ENCODE results near the gene SERINC5.
"Not testable (repeated sequence)": the region's sequence is repeated elsewhere in the genome, so short reads cannot be mapped to it uniquely, and the experiment has no call there.

Gene SERINC5

GRCh38 chr5:80161165-80161564 is 94.7 kb downstream of the SERINC5 start:
- no peak for DNase-seq

GRCh38 chr5:80160242-80160641 is 95.6 kb downstream of the SERINC5 start:
- no peak for DNase-seq

GRCh38 chr5:80159133-80159815 is 96.6 kb downstream of the SERINC5 start:
- no peak for DNase-seq

GRCh38 chr5:80156156-80156555 is 99.7 kb downstream of the SERINC5 start:
- no peak for DNase-seq

GRCh38 chr5:80154749-80155148 is 101.1 kb downstream of the SERINC5 start:
- no peak for DNase-seq

GRCh38 chr5:80154289-80154688 is 101.6 kb downstream of the SERINC5 start:
- not testable (repeated sequence) for DNase-seq

- DNase-seq: peak; percentile 45
Measured at GRCh38 chr5:80153586-80154126, 102.2 kb downstream of the SERINC5 start.

- peak; percentile 59 for DNase-seq
Measured at GRCh38 chr5:80152778-80153177, 103.1 kb downstream of the SERINC5 start.

- DNase-seq: no peak
Measured at GRCh38 chr5:80151890-80152289, 104.0 kb downstream of the SERINC5 start.

- no peak for DNase-seq
Measured at GRCh38 chr5:80150731-80151130, 105.1 kb downstream of the SERINC5 start.

- no peak for DNase-seq
Measured at GRCh38 chr5:80149161-80149609, 106.7 kb downstream of the SERINC5 start.

- DNase-seq: no peak
Measured at GRCh38 chr5:80147119-80147815, 108.6 kb downstream of the SERINC5 start.

GRCh38 chr5:80146046-80146445 is 109.8 kb downstream of the SERINC5 start:
- DNase-seq: no peak

- no peak for DNase-seq
Measured at GRCh38 chr5:80143491-80143890, 112.4 kb downstream of the SERINC5 start.

- no peak for DNase-seq
Measured at GRCh38 chr5:80142996-80143395, 112.9 kb downstream of the SERINC5 start.

- DNase-seq: no peak
Measured at GRCh38 chr5:80141681-80142080, 114.2 kb downstream of the SERINC5 start.

- no peak for DNase-seq
Measured at GRCh38 chr5:80141147-80141671, 114.6 kb downstream of the SERINC5 start.

- peak; percentile 48 for DNase-seq
Measured at GRCh38 chr5:80140496-80140895, 115.4 kb downstream of the SERINC5 start.

- DNase-seq: no peak
Measured at GRCh38 chr5:80139466-80139972, 116.3 kb downstream of the SERINC5 start.

- DNase-seq: no peak
Measured at GRCh38 chr5:80138486-80138885, 117.4 kb downstream of the SERINC5 start.

- not testable (repeated sequence) for DNase-seq
Measured at GRCh38 chr5:80136798-80137197, 119.0 kb downstream of the SERINC5 start.

- no peak for DNase-seq
Measured at GRCh38 chr5:80134876-80135275, 121.0 kb downstream of the SERINC5 start.

GRCh38 chr5:80129146-80129545 is 126.7 kb downstream of the SERINC5 start:
- no peak for DNase-seq

- no peak for DNase-seq
Measured at GRCh38 chr5:80128141-80128540, 127.7 kb downstream of the SERINC5 start.
